GM12878 (cell line): ENCODE data around the gene SMC3. TPM values are rescaled to one million over a fixed set of nuclear protein-coding genes. Genes with fewer than 3 reads are reported as not detected.
A peak's percentile ranks its signal among the peaks of the same experiment; 100 is the strongest.

Experiments
- ATAC-seq: fragments of 200-7000 bp; cut with Tn5 transposase; 3 replicates; pipeline ENCODE4 v1.9.1; 2020; ENCODE audit warnings: mild to moderate bottlenecking, moderate library complexity
- BruUV-seq: library from RNA; stranded (reverse); fragments of 400-500 nt; replicated peaks from 2 replicates; lab custom pipeline; 2021; lab: Mats Ljungman, UMichigan
- CTCF ChIA-PET: fragments of 300-600 bp; sonication (Branson Sonifier 250); formaldehyde crosslinking; extraction: SDS; loops from one replicate; lab custom pipeline; 2021; ENCODE audit warnings: inconsistent platforms; lab: Yijun Ruan, JAX
- POLR2A ChIA-PET: fragments of 350-600 bp; formaldehyde crosslinking; extraction: SDS; loops from one replicate; lab custom pipeline; 2021; ENCODE audit warnings: inconsistent platforms; lab: Charles Lee
- RAD21 ChIA-PET: fragments of 300-600 bp; sonication (Branson Sonifier 250); formaldehyde crosslinking; loops from one replicate; lab custom pipeline; 2023; ENCODE audit warnings: antibody characterized with exemption; ENCODE audit not compliant: unreplicated experiment; lab: Charles Lee
- SMC1A ChIA-PET: fragments of 300-600 bp; sonication (Branson Sonifier 250); formaldehyde crosslinking; loops from one replicate; lab custom pipeline; 2023; ENCODE audit not compliant: unreplicated experiment, uncharacterized antibody; lab: Charles Lee
- DNase-seq: peaks from one replicate; pipeline ENCODE4 v3.0.0-alpha.2; 2011; ENCODE audit warnings: low read depth, low spot score
- FAIRE-seq: peaks from 3 replicates; lab custom pipeline; 2011; peaks lifted over from hg19 to GRCh38; lab: Jason Lieb, UNC
- H2AFZ ChIP-seq: 2 replicates; pipeline ENCODE4 v1.6.0; 2011; ENCODE audit warnings: low read depth, low read length, control low read depth; ENCODE audit not compliant: control insufficient read depth
- H3K27ac ChIP-seq: 2 replicates; pipeline ENCODE4 v1.5.1; 2011; ENCODE audit warnings: control low read depth; ENCODE audit not compliant: control insufficient read depth, insufficient read depth
- H3K27me3 ChIP-seq, 2 experiments: replicated peaks in 1 of 2; 2 replicates each; pipeline versions ENCODE4 v1.6.0 to v1.6.1; 2011; ENCODE audit warnings: low read length in 1 of 2; ENCODE audit not compliant: control insufficient read depth in 2 of 2, insufficient read depth in 2 of 2
- H3K36me3 ChIP-seq, 2 experiments: 2 replicates each; pipeline ENCODE4 v1.5.1; 2011; ENCODE audit warnings: low read length in 1 of 2; ENCODE audit not compliant: control insufficient read depth in 2 of 2, insufficient read depth in 2 of 2
- H3K4me1 ChIP-seq: 2 replicates; pipeline ENCODE4 v1.6.1; 2011; ENCODE audit warnings: mild to moderate bottlenecking, low read length, moderate library complexity, mixed read lengths; ENCODE audit not compliant: control insufficient read depth, insufficient read depth
- H3K4me2 ChIP-seq: 2 replicates; pipeline ENCODE4 v1.6.0; 2011; ENCODE audit warnings: control low read depth; ENCODE audit not compliant: control insufficient read depth, insufficient read depth
- H3K4me3 ChIP-seq: fragments of 200-600 bp; sonication (generic); 2 replicates; pipeline ENCODE4 v1.5.1; 2016
- H3K79me2 ChIP-seq: 2 replicates; pipeline ENCODE4 v1.6.0; 2011; ENCODE audit warnings: low read length; ENCODE audit not compliant: control insufficient read depth, insufficient read depth
- H3K9ac ChIP-seq: 2 replicates; pipeline ENCODE4 v1.8.0; 2011; ENCODE audit warnings: low read length, control low read depth, mixed read lengths; ENCODE audit not compliant: control insufficient read depth, insufficient read depth
- H3K9me3 ChIP-seq: replicated peaks from 3 replicates; pipeline ENCODE4 v1.5.1; 2011; ENCODE audit warnings: mild to moderate bottlenecking, low read length; ENCODE audit not compliant: control insufficient read depth, insufficient read depth
- H4K20me1 ChIP-seq: 2 replicates; pipeline ENCODE4 v1.6.0; 2011; ENCODE audit not compliant: control insufficient read depth, insufficient read depth
- BCL11A ChIP-seq: IDR thresholded peaks from 2 replicates; pipeline ENCODE4 v1.6.1; 2011; ENCODE audit warnings: low read depth, low read length
- EGR1 ChIP-seq, 2 experiments: IDR thresholded peaks; 1 replicate in 1 of 2; 2 replicates in 1 of 2; pipeline ENCODE4 v1.6.1; 2011 to 2012; ENCODE audit warnings: low read depth in 2 of 2, low read length in 2 of 2, borderline replicate concordance in 1 of 2, mild to moderate bottlenecking in 1 of 2, moderate library complexity in 1 of 2
- MYB ChIP-seq: fragments of 150-350 bp; IDR thresholded peaks from 2 replicates; pipeline ENCODE4 v1.6.1; 2014; ENCODE audit warnings: mild to moderate bottlenecking, low read depth, low read length, borderline replicate concordance
- RBBP5 ChIP-seq: fragments of 200-600 bp; sonication (generic); conservative IDR thresholded peaks from 2 replicates; pipeline ENCODE4 v1.6.1; 2016
- RELA ChIP-seq: fragments of 450-650 bp; IDR thresholded peaks from 2 replicates; pipeline ENCODE4 v1.8.0; 2014; ENCODE audit warnings: borderline replicate concordance; ENCODE audit not compliant: partially characterized antibody
- SMC3 ChIP-seq: IDR thresholded peaks from 2 replicates; pipeline ENCODE4 v1.6.1; 2011; ENCODE audit warnings: low read length, improper control_type of control experiment, borderline replicate concordance
- SUPT20H ChIP-seq: IDR thresholded peaks from 2 replicates; pipeline ENCODE4 v1.6.1; 2011; ENCODE audit warnings: low read depth, mild to moderate bottlenecking, low read length, moderate library complexity, borderline replicate concordance; ENCODE audit not compliant: control insufficient read depth
- WGBS: methylation state at CpG from one replicate; pipeline ENCODE4 v1.1.6; 2016; ENCODE audit warnings: low lambda C conversion rate; ENCODE audit not compliant: insufficient replicate concordance, insufficient coverage; ENCODE audit errors: missing lambda C conversion rate; 5-methylcytosine and 5-hydroxymethylcytosine counted together
- in situ Hi-C: fragments of 300-500 bp; cut with MboI; formaldehyde crosslinking; loops from 9 replicates; pipeline ENCODE4 v1.14.3; 2018; ENCODE audit warnings: mixed read lengths
- intact Hi-C: fragments of 100-400 bp; cut with micrococcal nuclease; formaldehyde crosslinking; loops from one replicate; pipeline ENCODE4 v1.14.2; 2022; ENCODE audit not compliant: unreplicated experiment
- polyA plus RNA-seq, 11 experiments: library from polyadenylated mRNA; depleted of rRNA in 4 of 11; unstranded in 6 of 11; stranded (reverse) in 5 of 11; fragments of >200 nt; fragmentation: Nextera tagmentation in 4 of 11; fragmentation: Illumina TruSeq in 1 of 11; extraction: Ambion mirVana in 4 of 11; extraction: Trizol in 1 of 11; gene quantifications; 1 replicate in 1 of 11; 2 replicates in 10 of 11; pipeline versions ENCODE4 v1.2.1 to v1.2.3, GENCODE V29; 2011 to 2016; ENCODE audit warnings: inconsistent platforms in 2 of 11, missing spikeins in 2 of 11, low read depth in 1 of 11
- total RNA-seq, 4 experiments: library from RNA; depleted of rRNA in 3 of 4; stranded (reverse); fragments of >200 nt in 3 of 4; fragmentation: Illumina TruSeq in 1 of 4; extraction: Trizol in 1 of 4; gene quantifications; 2 replicates each; pipeline versions ENCODE4 v1.2.1 to v1.2.3, GENCODE V29; 2013 to 2021

The SMC3 gene
- total and polyA plus RNA-seq, 10 of the 15 experiments (the other 5 are each of a cell fraction or from before 2014, with no cell fraction given), result 30.4 to 123 (median 48.3) TPM

GRCh38 chr10:110600487-110601101 is 33.1 kb downstream of the SMC3 start (continued):
- no peak for TF ChIP-seq SUPT20H
- no peak for TF ChIP-seq BCL11A
- peak; percentile 82 for TF ChIP-seq SMC3
- TF ChIP-seq RELA, result no peak
- TF ChIP-seq MYB, result no peak

- RAD21 ChIA-PET, result interaction anchor here (1.1 to 2.9 kb wide), 2 partner anchors 291 to 295 kb away, joined by 8 to 17 read pairs; no protein-coding TSS in a partner anchor
- intact Hi-C loops, result loop anchor here (2.0 kb wide), 1 partner anchor 45 kb away; no protein-coding TSS in a partner anchor
Measured at GRCh38 chr10:110601581-110601980, 34.1 kb downstream of the SMC3 start.

More at GRCh38 chr10:110601581-110601980, 34.1 kb downstream of the SMC3 start:
- H4K20me1 ChIP-seq, result no peaks in the 10 kb centered on the region
- CTCF ChIA-PET, result interaction anchor here (0.7 to 7.7 kb wide), 10 partner anchors 9 to 295 kb away, joined by 3 to 81 read pairs (median 11); partner anchors contain the start of gene SMNDC1
- no peak overlapping the region for H2AFZ ChIP-seq
- no peak for TF ChIP-seq EGR1 (IDR thresholded peaks at IDR 0.05; ENCODE audit: borderline replicate concordance in 1 of 2, low read depth in 2 of 2, low read length in 2 of 2)
- no peak for TF ChIP-seq RBBP5
- no TSS peak for BruUV-seq
- ATAC-seq (no peak), DNase-seq (no peak), FAIRE-seq (no peak)
- no peaks in the 10 kb centered on the region for H3K4me1 ChIP-seq
- no peaks in the 10 kb centered on the region for H3K9me3 ChIP-seq
- POLR2A ChIA-PET, result no interaction called here
- 87% methylated on average over 4 of the region's 4 CpGs for WGBS
- H3K9ac ChIP-seq, result no peak overlapping the region
- in situ Hi-C loops, result loop anchor here (25.0 kb wide), 1 partner anchor 1536 kb away; no protein-coding TSS in a partner anchor
- H3K36me3 ChIP-seq, result peaks cover 0 to 17% of the 10 kb centered on the region in 2 experiments; a peak in 3 of 4 replicates
- no peaks in the 10 kb centered on the region for H3K79me2 ChIP-seq
- no peak overlapping the region for H3K27ac ChIP-seq
- no peaks in the 10 kb centered on the region for H3K27me3 ChIP-seq
- no peak overlapping the region for H3K4me3 ChIP-seq
- no peak overlapping the region for H3K4me2 ChIP-seq
- SMC1A ChIA-PET, result interaction anchor here (0.7 to 4.7 kb wide), 7 partner anchors 10 to 300 kb away, joined by 3 to 40 read pairs (median 4); partner anchors contain the start of gene SMNDC1
